ENCODE results near the gene MSL1. TPM values are rescaled to one million over a fixed set of nuclear protein-coding genes. Genes with fewer than 3 reads are reported as not detected.

Gene MSL1
- total and polyA plus RNA-seq, 7 donors, result 48.6 to 84.7 (median 67.8) TPM

DNA sequence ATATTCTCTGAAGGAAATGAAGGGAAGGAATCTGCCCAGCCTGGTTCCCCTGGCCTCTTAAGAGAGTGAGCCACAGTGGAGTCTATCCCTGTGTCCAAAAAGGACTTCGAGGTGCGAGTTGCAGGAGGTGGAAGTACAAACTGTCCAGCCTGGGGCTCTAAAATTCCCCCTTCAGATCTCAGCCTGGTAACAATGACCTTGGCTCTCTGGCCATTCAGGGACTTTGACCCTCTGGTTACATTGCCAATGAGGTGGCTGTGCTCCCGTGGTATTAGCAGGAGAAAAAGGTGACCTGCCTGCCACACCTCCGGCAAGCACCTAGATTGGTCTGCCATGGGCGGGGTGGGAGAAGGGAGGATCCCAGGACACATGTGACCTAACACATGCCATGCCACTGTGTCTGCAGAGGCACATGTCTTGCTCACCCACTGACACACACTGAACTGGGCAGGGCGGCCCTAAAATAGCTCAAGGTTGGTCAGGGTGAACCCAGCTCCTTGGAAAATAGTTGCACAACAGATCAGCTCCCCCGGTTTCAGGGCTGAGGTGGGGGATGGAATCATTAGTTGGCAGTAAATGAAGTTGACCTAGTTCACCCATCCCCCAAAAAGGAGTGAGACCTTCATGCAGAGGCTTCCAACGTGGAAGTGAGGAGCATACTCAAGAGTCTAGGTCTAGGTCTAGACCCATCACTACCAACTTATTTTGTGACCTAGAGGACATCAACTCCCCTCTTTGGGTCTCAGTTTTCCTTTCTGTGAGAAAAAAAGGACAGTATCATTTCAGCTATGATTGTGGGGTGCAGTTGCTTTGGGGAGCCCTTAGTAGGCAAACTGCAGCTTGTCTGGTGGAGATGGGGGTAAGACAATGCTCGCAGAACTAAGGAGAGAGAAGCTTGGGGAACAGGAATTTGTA, 23.6 kb upstream of the MSL1 start:
- peak; percentile 55 to 63 (median 58) for ATAC-seq
- H3K4me3 ChIP-seq, result peak overlapping the region; percentile 98
- peak overlapping the region; percentile 99 for H3K27ac ChIP-seq
- TF ChIP-seq, protein P1, sequence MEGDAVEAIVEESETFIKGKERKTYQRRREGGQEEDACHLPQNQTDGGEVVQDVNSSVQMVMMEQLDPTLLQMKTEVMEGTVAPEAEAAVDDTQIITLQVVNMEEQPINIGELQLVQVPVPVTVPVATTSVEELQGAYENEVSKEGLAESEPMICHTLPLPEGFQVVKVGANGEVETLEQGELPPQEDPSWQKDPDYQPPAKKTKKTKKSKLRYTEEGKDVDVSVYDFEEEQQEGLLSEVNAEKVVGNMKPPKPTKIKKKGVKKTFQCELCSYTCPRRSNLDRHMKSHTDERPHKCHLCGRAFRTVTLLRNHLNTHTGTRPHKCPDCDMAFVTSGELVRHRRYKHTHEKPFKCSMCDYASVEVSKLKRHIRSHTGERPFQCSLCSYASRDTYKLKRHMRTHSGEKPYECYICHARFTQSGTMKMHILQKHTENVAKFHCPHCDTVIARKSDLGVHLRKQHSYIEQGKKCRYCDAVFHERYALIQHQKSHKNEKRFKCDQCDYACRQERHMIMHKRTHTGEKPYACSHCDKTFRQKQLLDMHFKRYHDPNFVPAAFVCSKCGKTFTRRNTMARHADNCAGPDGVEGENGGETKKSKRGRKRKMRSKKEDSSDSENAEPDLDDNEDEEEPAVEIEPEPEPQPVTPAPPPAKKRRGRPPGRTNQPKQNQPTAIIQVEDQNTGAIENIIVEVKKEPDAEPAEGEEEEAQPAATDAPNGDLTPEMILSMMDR (IDR thresholded peaks at IDR 0.05), result no peak
- H3K9me3 ChIP-seq, result no peaks in the 10 kb centered on the region
- DNase-seq, result peak; percentile 87 to 94
- peaks cover 4 to 51% of the 10 kb centered on the region in 2 donors for H3K36me3 ChIP-seq (ENCODE audit: insufficient read depth in 1 of 2, low read depth in 1 of 2)
- WGBS, 3 donors, result 6 to 23% (median 8%) methylated on average over 9 of the region's 9 CpGs
- no peaks in the 10 kb centered on the region for H3K27me3 ChIP-seq (ENCODE audit: insufficient read depth in 3 of 3, low read length in 2 of 3)
- intact Hi-C loops (cut with DNase I), result loop anchor here in 1 of 2 donors (5.0 kb wide), 1 partner anchor 81 kb away; the partner anchor contains the start of gene CSF3
- peaks cover 72% of the 10 kb centered on the region for H3K4me1 ChIP-seq

DNA sequence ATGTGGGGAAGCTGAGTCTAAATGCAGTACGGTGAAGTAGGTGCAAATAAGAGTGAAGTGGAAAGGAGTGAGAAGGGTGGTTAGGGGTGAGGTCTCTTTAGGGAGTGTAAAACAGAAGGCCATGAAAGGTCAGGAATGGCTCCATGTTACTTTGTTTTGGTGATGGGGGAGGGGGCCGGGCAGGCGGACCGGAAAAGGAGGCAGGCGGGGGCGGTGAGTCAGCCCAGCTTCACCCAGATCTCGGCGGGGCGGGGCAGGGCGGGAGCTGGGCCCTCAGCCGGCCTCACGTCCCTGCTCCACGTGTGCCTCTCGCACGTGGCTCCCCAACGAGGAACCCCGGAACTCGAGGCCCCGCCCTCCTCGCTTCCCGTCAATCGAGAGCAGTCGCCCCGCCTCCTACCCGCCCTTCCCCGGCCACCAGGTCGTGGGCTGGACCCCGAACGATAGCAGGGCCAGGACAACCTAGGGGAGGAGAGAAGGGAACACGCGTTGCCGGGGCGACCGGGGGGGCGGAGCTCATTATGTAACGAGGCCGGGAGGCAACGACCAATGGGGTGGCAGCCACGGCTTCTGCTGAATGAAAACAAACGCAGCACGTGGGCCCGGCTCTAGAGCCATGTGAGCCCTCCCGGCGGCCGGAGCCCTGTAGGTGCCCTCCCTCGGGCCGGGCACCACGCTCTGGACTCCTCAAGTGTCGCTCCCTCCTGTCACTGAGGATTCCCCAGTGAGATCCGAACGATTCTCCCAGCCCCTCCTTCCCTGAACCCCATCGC, 22.7 kb upstream of the MSL1 start:
- Histone ChIP-seq H3K4me1 (peaks cover 72% of the 10 kb centered on the region), H3K27me3 (ENCODE audit: insufficient read depth in 3 of 3, low read length in 2 of 3) (no peaks in the 10 kb centered on the region), H3K9me3 (no peaks in the 10 kb centered on the region), H3K27ac (peak overlapping the region; percentile 99), H3K4me3 (peak overlapping the region; percentile 98), H3K36me3 (ENCODE audit: insufficient read depth in 1 of 2, low read depth in 1 of 2) (peaks cover 4 to 42% of the 10 kb centered on the region in 2 donors)
- 0 to 1% (median 1%) methylated on average over 22 to 52 of the region's 52 CpGs for WGBS, 3 donors
- intact Hi-C loops (cut with DNase I), result loop anchor here in 1 of 2 donors (5.0 kb wide), 1 partner anchor 82 kb away; the partner anchor contains the start of gene CSF3
- peak; percentile 100 for DNase-seq
- TF ChIP-seq, protein P1 (IDR thresholded peaks at IDR 0.05), result no peak
- peak; percentile 67 to 74 (median 69) for ATAC-seq

DNA sequence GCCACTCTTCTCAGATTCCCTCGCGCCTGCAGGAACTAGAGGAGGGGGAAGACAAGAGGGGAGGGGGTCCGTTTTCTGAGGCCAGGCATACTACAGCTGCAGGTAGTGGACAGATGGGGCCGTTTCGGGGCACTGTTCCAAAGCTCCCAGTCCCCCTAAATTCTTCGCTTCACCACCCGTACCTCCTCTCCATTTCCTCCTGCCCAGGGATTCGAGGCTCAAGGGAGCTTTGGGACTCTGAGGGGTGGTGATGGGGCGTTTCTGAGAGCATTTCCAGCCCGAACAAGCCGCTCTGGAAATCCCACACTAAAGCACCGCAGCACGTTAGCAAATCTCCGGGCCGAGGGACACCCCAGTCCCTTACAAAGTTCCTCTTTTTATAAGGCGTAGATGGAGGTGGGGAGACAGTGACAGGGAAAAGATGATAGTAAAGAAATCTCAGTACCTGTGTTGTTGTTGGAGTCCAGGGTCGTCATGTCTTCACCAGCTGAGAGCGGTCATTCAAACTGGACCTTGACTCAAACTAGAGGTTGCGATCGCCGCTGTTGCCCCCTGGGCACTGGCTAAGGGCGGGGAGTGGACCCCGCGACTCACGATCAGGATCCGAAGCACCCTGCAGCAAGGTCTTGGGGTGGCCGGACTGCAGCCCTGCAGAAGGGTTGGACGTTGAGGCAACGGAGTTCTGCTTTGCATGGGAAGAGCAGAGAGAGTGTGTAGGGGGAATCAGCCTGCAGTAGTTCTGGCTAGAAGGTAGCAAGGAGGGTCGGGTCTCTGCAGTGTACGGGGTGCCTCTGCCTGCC, 22.0 kb upstream of the MSL1 start:
- intact Hi-C loops (cut with DNase I), result loop anchor here in 1 of 2 donors (5.0 kb wide), 1 partner anchor 83 kb away; the partner anchor contains the start of gene CSF3
- WGBS, 3 donors, result 1 to 2% (median 2%) methylated on average over 27 to 31 of the region's 31 CpGs

DNA sequence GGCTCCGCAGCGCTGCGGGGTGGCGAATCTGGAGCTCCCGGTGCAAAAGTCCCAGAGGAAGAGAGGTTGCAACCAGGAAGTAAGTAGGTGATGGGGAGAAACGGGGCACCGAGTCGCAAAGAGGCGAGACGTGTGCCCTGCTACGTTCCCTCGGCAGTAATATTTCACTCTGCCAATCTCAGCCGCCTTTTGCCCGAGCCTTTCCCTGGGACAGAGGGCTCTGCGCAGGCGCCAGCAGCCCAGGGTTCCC, 21.4 kb upstream of the MSL1 start, which contains the start of gene NR1D1:
Gene NR1D1, minus strand, starts transcription at position 171 of the 250 bp plus-strand sequence. CDS start 495 bp downstream, outside the sequence.
- Histone ChIP-seq H3K4me3 (peak within 1 kb of the TSS; percentile 98), H3K9me3 (no peaks in the 10 kb centered on the region), H3K36me3 (ENCODE audit: insufficient read depth in 1 of 2, low read depth in 1 of 2) (peaks cover 4 to 29% of the 10 kb centered on the region in 2 donors), H3K27me3 (ENCODE audit: insufficient read depth in 3 of 3, low read length in 2 of 3) (no peaks in the 10 kb centered on the region), H3K27ac (peak within 1 kb of the TSS; percentile 99), H3K4me1 (peaks cover 70% of the 10 kb centered on the region)
- ATAC-seq (no peak), DNase-seq (no peak)
- intact Hi-C loops (cut with DNase I), result no loop called here
- WGBS, 3 donors, result 0 to 1% (median 0%) methylated on average over 16 of the region's 16 CpGs
- TF ChIP-seq, protein P1 (IDR thresholded peaks at IDR 0.05), result no peak

More for the DNA sequence above, 22.0 kb upstream of the MSL1 start:
- H3K4me3 ChIP-seq, result peak overlapping the region; percentile 98
- no peaks in the 10 kb centered on the region for H3K9me3 ChIP-seq
- DNase-seq, result peak in 1 of 2 donors; percentile 71
- no peaks in the 10 kb centered on the region for H3K27me3 ChIP-seq (ENCODE audit: insufficient read depth in 3 of 3, low read length in 2 of 3)
- TF ChIP-seq, protein P1 (IDR thresholded peaks at IDR 0.05), result no peak
- peaks cover 4 to 34% of the 10 kb centered on the region in 2 donors for H3K36me3 ChIP-seq (ENCODE audit: insufficient read depth in 1 of 2, low read depth in 1 of 2)
- H3K4me1 ChIP-seq, result peaks cover 70% of the 10 kb centered on the region
- H3K27ac ChIP-seq, result peak overlapping the region; percentile 99
- no peak for ATAC-seq
